PC-9 (cell line): ENCODE measurements around the gene ALPP.

Source experiments
- EZH2 ChIP-seq: fragments of 200-600 bp; sonication (generic); IDR thresholded peaks from 2 replicates; pipeline ENCODE4 v1.8.0; 2017; ENCODE audit warnings: antibody characterized with exemption, low read depth
- TF ChIP-seq, protein P1 (sequence below): fragments of 200-600 bp; sonication (generic); conservative IDR thresholded peaks from 2 replicates; pipeline ENCODE4 v1.6.1; 2017; ENCODE audit warnings: mixed run types, antibody characterized with exemption, mild to moderate bottlenecking, moderate library complexity

DNA sequence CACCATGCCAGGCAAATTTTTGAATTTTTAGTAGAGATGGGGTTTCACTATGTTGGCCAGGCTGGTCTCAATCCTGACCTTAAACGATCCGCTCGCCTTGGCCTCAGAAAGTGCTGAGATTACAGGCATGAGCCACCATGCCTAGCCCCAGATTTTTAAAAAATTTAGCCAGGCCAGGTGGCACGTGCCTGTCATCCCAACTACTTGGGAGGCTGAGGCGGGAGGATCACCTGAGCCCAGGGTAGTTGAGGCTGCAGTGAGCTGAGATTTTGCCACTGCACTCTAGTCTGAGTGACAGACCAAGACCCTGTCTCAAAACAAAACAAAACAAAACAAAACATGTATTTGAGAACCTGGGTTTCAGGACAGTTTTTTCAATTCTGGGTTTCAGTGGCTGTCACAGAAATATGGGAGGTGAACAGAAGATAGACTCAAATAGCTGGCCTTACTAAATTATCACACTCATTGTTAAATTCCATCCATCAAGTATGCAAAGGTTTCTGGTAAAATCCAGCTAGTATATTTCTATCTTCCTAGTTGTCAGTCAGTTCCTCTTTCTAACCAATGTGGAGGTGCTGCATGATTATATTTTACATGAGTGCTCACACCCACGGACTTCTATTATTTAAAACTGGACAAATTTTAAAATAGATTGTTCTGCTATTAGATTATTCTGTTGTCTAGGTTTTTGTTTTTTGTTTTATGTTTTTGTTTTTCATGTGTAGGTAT is 33.5 kb downstream of the ALPP start:
- TF ChIP-seq, protein P1, sequence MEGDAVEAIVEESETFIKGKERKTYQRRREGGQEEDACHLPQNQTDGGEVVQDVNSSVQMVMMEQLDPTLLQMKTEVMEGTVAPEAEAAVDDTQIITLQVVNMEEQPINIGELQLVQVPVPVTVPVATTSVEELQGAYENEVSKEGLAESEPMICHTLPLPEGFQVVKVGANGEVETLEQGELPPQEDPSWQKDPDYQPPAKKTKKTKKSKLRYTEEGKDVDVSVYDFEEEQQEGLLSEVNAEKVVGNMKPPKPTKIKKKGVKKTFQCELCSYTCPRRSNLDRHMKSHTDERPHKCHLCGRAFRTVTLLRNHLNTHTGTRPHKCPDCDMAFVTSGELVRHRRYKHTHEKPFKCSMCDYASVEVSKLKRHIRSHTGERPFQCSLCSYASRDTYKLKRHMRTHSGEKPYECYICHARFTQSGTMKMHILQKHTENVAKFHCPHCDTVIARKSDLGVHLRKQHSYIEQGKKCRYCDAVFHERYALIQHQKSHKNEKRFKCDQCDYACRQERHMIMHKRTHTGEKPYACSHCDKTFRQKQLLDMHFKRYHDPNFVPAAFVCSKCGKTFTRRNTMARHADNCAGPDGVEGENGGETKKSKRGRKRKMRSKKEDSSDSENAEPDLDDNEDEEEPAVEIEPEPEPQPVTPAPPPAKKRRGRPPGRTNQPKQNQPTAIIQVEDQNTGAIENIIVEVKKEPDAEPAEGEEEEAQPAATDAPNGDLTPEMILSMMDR: no peak
- TF ChIP-seq EZH2: no peak
